ENCODE data around the gene ZMYM3.
"Not testable (repeated sequence)": the region's sequence is repeated elsewhere in the genome, so short reads cannot be mapped to it uniquely, and the experiment has no call there.

Gene ZMYM3

GRCh38 chrX:71254092-71254963 is at the start of gene ZMYM3:
ZMYM3 (minus strand) TSS chrX:71254140; CDS start chrX:71253255, 885 bp downstream.
- DNase-seq = peak; percentile 74
- in situ Hi-C loops (cut with HindIII; ENCODE audit: low pct_ligation_motif_present, low pct_unique_long_range_greater_than_20kb, low sequenced_read_pairs) = no loop called here

GRCh38 chrX:71302461-71303213 is 48.7 kb upstream of the ZMYM3 start:
- in situ Hi-C loops (cut with HindIII; ENCODE audit: low pct_ligation_motif_present, low pct_unique_long_range_greater_than_20kb, low sequenced_read_pairs) = no loop called here
- no peak for DNase-seq

DNA sequence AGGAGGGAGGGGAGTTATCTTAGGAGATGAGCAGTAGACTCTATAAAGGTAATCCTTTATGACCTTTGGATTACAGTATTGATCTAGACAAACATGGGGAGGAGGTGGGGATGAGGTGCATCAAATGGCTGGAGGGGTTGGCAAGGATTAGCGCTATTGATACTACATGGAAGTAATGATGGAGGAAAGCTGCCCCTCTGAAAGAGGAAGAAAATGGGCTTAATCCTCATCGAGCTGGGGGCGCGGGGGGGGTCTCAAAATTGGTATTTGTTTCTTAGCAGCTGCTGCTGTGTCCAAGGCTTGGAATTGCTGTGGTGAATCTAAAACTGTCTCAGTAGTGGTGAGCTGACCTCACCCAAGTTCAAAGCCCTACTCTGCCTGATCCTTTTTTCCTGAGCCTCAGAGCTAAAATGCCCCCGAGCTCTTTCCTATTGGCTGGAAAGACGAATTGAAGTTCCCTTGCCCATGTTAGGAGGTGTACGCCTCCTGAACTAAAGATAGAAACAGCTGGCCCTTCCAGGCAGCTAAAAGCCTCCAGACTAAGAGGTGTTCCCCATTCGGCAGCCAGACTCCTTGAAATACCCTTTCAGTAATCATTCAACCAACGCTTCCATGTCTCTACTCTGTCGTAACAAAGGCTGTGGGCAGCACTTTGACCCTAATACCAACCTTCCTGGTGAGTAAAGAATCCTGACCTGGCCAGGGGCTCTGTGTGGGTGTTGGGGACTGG is 47.4 kb upstream of the ZMYM3 start, which contains the start of gene ITGB1BP2:
ITGB1BP2 (plus strand) TSS at position 556 of the 730 bp plus-strand sequence; CDS start at position 613, 57 bp downstream.
- in situ Hi-C loops (cut with HindIII; ENCODE audit: low pct_ligation_motif_present, low pct_unique_long_range_greater_than_20kb, low sequenced_read_pairs) = no loop called here
- DNase-seq = no peak

DNA sequence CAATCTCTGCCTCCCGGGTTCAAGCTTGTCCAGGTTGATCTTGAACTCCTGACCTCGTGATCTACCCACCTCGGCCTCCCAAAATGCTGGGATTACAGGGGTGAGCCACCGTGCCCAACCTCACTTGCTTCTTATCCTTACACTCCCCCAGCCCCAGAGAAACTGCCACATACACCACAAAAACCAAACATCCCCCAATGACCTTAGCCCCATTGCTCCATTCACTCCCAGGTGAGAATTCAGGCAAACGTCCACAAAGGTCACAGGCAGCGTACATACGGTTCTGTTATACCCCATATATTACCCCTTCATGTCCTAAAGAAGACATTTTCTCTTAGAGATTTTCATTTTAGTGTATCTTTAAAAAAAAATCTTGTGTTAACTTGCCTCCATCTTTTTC is 46.6 kb upstream of the ZMYM3 start:
- DNase-seq; in situ Hi-C loops (cut with HindIII; ENCODE audit: low pct_ligation_motif_present, low pct_unique_long_range_greater_than_20kb, low sequenced_read_pairs): not testable (repeated sequence)

GRCh38 chrX:71300064-71300463 is 46.1 kb upstream of the ZMYM3 start:
- in situ Hi-C loops (cut with HindIII; ENCODE audit: low pct_ligation_motif_present, low pct_unique_long_range_greater_than_20kb, low sequenced_read_pairs); DNase-seq: not testable (repeated sequence)

- no peak for DNase-seq
- in situ Hi-C loops (cut with HindIII; ENCODE audit: low pct_ligation_motif_present, low pct_unique_long_range_greater_than_20kb, low sequenced_read_pairs) = no loop called here
Observed at GRCh38 chrX:71298119-71298518, 44.2 kb upstream of the ZMYM3 start.

DNA sequence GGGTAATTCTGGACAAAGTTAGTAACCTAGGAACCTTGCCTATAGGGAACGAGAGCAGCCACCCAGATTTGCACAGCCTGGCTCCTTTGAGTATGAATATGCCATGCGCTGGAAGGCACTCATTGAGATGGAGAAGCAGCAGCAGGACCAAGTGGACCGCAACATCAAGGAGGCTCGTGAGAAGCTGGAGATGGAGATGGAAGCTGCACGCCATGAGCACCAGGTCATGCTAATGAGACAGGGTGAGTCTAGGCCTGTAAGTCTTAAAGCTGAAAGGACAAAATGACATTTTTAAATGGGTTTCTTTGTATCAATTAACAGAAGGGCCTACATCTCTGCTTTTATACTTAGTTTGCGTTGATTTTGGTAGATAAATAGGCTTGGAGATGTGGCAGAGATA is 42.9 kb upstream of the ZMYM3 start:
- in situ Hi-C loops (cut with HindIII; ENCODE audit: low pct_ligation_motif_present, low pct_unique_long_range_greater_than_20kb, low sequenced_read_pairs) = no loop called here
- no peak for DNase-seq

DNA sequence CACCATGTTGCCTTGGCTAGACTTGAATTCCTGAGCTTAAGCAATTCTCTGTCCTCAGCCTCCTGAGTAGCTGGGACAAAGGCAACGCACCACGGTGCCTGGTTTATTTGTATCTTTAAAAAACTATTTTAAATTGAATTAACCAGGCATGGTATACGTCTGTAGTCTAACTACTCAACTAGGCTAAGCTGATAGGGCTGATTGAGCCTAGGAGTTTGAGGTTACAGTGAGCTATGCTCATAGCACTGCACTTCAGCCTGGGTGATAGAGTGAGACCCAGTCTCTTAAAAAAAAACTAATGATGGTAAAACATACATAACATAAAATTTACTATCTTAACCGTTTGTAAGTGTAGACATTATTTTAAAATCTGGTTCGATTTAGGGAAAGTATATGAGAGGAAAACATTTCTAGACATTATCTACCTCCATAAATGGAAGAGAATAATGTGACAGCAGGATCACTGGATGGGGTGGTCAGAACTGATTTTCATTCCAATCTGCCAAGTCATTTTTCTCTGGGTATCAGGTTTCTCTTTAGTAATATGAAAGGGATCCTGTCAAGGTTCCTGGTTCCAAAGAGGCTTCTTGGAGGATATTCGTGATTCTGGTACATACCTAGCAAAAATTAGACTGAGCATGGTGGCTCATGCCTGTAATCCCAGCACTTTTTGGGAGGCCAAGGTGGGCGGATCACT is 38.9 kb upstream of the ZMYM3 start:
- DNase-seq = no peak
- in situ Hi-C loops (cut with HindIII; ENCODE audit: low pct_ligation_motif_present, low pct_unique_long_range_greater_than_20kb, low sequenced_read_pairs) = no loop called here

- in situ Hi-C loops (cut with HindIII; ENCODE audit: low pct_ligation_motif_present, low pct_unique_long_range_greater_than_20kb, low sequenced_read_pairs) = no loop called here
Observed at GRCh38 chrX:71291381-71291780, 37.4 kb upstream of the ZMYM3 start.

GRCh38 chrX:71285929-71286328 is 32.0 kb upstream of the ZMYM3 start:
- in situ Hi-C loops (cut with HindIII; ENCODE audit: low pct_ligation_motif_present, low pct_unique_long_range_greater_than_20kb, low sequenced_read_pairs) = no loop called here
- DNase-seq = no peak

More at GRCh38 chrX:71291381-71291780, 37.4 kb upstream of the ZMYM3 start:
- DNase-seq = no peak

- peak; percentile 96 for DNase-seq
- in situ Hi-C loops (cut with HindIII; ENCODE audit: low pct_ligation_motif_present, low pct_unique_long_range_greater_than_20kb, low sequenced_read_pairs) = no loop called here
Observed at GRCh38 chrX:71283403-71284143, 29.6 kb upstream of the ZMYM3 start, which contains the start of gene NONO. NONO (plus strand) TSS chrX:71283635; CDS start chrX:71290638, 7,003 bp downstream.

- DNase-seq = no peak
- in situ Hi-C loops (cut with HindIII; ENCODE audit: low pct_ligation_motif_present, low pct_unique_long_range_greater_than_20kb, low sequenced_read_pairs) = no loop called here
Observed at GRCh38 chrX:71282514-71283402, 28.8 kb upstream of the ZMYM3 start.

DNA sequence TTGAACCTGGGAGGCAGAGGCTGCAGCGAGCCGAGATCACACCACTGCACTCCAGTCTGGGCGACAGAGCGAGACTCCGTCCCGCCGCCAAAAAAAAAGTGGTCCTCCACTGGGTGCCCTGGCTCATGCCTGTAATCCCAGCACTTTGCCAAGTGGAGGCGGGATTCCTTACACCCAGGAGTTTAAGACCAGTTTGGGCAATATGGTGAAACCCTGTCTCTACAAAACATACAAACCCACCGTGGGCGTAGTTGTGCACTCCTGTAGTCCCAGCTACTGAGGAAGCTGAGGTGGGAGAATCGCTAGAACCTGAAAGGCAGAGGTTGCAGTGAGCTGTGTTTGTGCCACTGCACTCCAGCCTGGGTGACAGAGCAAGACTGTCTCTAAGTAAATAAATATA is 27.4 kb upstream of the ZMYM3 start:
- DNase-seq; in situ Hi-C loops (cut with HindIII; ENCODE audit: low pct_ligation_motif_present, low pct_unique_long_range_greater_than_20kb, low sequenced_read_pairs): not testable (repeated sequence)

GRCh38 chrX:71272313-71272712 is 18.4 kb upstream of the ZMYM3 start:
- in situ Hi-C loops (cut with HindIII; ENCODE audit: low pct_ligation_motif_present, low pct_unique_long_range_greater_than_20kb, low sequenced_read_pairs); DNase-seq: not testable (repeated sequence)

DNA sequence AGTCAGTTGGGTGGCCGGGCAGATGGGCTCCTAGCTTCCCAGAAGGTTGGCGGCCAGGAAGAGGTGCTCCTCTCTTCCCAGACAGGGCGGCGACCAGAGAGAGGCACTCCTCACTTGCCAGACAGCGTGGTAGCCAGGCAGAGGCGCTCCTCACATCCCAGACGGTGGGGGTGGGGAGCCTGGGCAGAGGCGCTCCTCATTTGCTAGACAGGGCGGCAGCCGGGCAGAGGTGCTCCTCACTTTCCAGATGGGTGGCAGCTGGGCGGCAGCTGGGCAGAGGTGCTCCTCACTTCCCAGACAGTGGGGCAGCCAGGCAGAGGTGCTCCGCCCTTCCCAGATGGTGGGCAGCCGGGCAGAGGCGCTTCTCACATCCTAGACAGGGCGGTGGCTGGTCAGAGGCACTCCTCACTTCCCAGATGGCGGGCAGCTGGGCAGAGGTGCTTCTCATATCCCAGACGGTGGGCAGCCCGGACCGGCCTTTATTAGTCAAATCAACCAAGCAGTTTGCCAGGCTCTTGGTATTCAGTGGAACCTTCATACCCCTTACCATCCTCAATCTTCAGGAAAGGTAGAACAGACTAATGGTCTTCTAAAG is 16.0 kb upstream of the ZMYM3 start:
- no peak for DNase-seq
- in situ Hi-C loops (cut with HindIII; ENCODE audit: low pct_ligation_motif_present, low pct_unique_long_range_greater_than_20kb, low sequenced_read_pairs) = no loop called here

DNA sequence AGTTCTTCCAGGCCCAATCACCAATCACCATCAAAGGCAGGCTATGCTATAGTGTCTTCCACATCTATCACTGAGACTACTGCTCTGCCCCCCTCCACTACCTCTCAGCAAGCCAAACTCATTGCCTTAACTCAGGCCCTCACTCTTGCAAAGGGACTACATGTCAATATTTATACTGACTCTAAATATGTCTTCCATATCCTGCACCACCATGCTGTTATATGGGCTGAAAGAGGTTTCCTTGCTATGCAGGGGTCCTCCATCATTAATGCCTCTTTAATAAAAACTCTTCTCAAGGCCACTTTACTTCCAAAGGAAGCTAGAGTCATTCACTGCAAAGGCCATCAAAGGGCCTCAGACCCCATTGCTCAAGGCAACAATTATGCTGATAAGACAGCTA is 14.7 kb upstream of the ZMYM3 start:
- DNase-seq; in situ Hi-C loops (cut with HindIII; ENCODE audit: low pct_ligation_motif_present, low pct_unique_long_range_greater_than_20kb, low sequenced_read_pairs): not testable (repeated sequence)

Data from ACHN (cell line).